ENCODE measurements around the gene NRG3.

The NRG3 gene

DNA sequence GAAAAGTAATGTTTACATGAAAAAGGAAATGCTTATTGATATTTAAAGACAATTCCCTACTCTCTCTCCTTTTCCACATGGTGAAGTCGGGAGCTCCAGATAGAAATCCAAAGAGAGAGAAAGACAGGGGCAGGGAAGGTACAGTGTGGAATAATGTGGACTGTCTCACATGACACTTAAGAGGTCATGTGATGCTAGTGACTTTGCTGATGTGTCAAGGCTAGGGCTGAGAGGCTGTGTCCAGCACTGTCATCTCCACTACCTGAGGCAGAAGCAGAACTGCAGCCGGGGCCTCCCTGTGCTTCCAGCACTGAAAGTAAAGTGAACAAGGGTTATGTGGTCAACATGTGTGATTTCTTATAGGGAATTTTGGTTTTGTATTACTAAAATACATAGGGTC, 26.0 kb downstream of the NRG3 start:
- no peaks in the 10 kb centered on the region for H3K4me1 ChIP-seq (ENCODE audit: control insufficient read depth, insufficient read depth, low read length)
- CTCF ChIA-PET: interaction anchor here (0.6 kb wide), 2 partner anchors 28 to 113 kb away, joined by 3 read pairs; no protein-coding TSS in a partner anchor

DNA sequence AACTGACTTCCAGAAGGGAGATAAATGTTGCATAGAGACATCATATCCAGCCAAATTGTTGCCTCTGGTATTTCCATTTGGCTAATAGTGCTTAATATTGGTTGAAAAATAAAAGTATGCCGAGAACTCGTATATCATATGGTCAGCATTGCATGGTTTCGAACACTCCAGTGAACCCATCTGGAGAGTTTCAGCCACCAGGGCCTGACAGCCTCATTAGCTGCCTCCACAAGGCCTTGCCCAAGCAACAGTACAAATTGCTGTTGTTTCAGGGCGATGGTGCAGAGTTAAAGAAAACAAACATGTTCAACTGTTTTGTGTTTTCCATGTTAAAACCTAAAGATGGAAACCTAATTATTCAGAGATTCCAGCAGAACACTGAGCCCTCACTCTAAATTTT, 28.5 kb downstream of the NRG3 start:
- CTCF ChIA-PET: interaction anchor here (0.6 kb wide), 1 partner anchor 17 kb away, joined by 3 read pairs; no protein-coding TSS in a partner anchor
- TF ChIP-seq TRIM28 (IDR thresholded peaks at IDR 0.05; ENCODE audit: borderline replicate concordance, low read length) (no peak), ZNF114 (tag by site-specific recombination; IDR thresholded peaks at IDR 0.05) (no peak), ZNF354C (tag by site-specific recombination; IDR thresholded peaks at IDR 0.05; ENCODE audit: borderline replicate concordance, low read depth) (no peak), ZNF777 (tag by site-specific recombination; IDR thresholded peaks at IDR 0.05; ENCODE audit: borderline replicate concordance) (no peak), ZNF707 (tag by site-specific recombination; IDR thresholded peaks at IDR 0.05) (no peak), TCF7L2 (IDR thresholded peaks at IDR 0.05; ENCODE audit: borderline replicate concordance, low read depth, low read length) (no peak), GLI4 (tag by site-specific recombination; IDR thresholded peaks at IDR 0.05) (no peak)
- TF ChIP-seq, protein P1, sequence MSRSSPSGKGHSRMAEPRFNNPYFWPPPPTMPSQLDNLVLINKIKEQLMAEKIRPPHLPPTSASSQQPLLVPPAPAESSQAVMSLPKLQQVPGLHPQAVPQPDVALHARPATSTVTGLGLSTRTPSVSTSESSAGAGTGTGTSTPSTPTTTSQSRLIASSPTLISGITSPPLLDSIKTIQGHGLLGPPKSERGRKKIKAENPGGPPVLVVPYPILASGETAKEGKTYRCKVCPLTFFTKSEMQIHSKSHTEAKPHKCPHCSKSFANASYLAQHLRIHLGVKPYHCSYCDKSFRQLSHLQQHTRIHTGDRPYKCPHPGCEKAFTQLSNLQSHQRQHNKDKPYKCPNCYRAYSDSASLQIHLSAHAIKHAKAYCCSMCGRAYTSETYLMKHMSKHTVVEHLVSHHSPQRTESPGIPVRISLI (tag by site-specific recombination; IDR thresholded peaks at IDR 0.05): no peak
- TF ChIP-seq, protein P2, sequence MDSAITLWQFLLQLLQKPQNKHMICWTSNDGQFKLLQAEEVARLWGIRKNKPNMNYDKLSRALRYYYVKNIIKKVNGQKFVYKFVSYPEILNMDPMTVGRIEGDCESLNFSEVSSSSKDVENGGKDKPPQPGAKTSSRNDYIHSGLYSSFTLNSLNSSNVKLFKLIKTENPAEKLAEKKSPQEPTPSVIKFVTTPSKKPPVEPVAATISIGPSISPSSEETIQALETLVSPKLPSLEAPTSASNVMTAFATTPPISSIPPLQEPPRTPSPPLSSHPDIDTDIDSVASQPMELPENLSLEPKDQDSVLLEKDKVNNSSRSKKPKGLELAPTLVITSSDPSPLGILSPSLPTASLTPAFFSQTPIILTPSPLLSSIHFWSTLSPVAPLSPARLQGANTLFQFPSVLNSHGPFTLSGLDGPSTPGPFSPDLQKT (IDR thresholded peaks at IDR 0.05; ENCODE audit: borderline replicate concordance, low read depth, low read length): no peak

More for the DNA sequence above, 26.0 kb downstream of the NRG3 start:
- no peaks in the 10 kb centered on the region for H3K9me3 ChIP-seq (ENCODE audit: control insufficient read depth, insufficient read depth, low read depth, low read length)
- H3K36me3 ChIP-seq (ENCODE audit: control insufficient read depth in 2 of 2, insufficient read depth in 1 of 2, low read length in 2 of 2): no peaks in the 10 kb centered on the region
- no peak overlapping the region for H3K4me3 ChIP-seq (ENCODE audit: low read depth, low read length)
- H3K27ac ChIP-seq (ENCODE audit: extremely low read depth, low read depth, low read length): no peak overlapping the region
- TF ChIP-seq, protein P3, sequence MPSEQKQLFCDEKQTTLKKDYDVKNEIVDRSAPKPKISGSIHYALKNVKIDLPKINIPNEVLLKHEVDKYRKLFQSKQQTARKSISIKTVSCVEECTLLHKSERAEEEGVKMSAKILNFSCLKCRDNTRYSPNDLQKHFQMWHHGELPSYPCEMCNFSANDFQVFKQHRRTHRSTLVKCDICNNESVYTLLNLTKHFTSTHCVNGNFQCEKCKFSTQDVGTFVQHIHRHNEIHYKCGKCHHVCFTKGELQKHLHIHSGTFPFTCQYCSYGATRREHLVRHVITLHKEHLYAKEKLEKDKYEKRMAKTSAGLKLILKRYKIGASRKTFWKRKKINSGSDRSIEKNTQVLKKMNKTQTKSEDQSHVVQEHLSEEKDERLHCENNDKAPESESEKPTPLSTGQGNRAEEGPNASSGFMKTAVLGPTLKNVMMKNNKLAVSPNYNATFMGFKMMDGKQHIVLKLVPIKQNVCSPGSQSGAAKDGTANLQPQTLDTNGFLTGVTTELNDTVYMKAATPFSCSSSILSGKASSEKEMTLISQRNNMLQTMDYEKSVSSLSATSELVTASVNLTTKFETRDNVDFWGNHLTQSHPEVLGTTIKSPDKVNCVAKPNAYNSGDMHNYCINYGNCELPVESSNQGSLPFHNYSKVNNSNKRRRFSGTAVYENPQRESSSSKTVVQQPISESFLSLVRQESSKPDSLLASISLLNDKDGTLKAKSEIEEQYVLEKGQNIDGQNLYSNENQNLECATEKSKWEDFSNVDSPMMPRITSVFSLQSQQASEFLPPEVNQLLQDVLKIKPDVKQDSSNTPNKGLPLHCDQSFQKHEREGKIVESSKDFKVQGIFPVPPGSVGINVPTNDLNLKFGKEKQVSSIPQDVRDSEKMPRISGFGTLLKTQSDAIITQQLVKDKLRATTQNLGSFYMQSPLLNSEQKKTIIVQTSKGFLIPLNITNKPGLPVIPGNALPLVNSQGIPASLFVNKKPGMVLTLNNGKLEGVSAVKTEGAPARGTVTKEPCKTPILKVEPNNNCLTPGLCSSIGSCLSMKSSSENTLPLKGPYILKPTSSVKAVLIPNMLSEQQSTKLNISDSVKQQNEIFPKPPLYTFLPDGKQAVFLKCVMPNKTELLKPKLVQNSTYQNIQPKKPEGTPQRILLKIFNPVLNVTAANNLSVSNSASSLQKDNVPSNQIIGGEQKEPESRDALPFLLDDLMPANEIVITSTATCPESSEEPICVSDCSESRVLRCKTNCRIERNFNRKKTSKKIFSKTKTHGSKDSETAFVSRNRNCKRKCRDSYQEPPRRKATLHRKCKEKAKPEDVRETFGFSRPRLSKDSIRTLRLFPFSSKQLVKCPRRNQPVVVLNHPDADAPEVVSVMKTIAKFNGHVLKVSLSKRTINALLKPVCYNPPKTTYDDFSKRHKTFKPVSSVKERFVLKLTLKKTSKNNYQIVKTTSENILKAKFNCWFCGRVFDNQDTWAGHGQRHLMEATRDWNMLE (tag by site-specific recombination; conservative IDR thresholded peaks at IDR 0.05; ENCODE audit: low read depth): no peak
- TF ChIP-seq ZNF658 (tag by site-specific recombination; IDR thresholded peaks at IDR 0.05) (no peak), ZFP41 (tag by site-specific recombination; IDR thresholded peaks at IDR 0.05; ENCODE audit: borderline replicate concordance) (no peak), KLF1 (tag by site-specific recombination; IDR thresholded peaks at IDR 0.05) (no peak), ZNF48 (tag by site-specific recombination; IDR thresholded peaks at IDR 0.05) (no peak), ZNF561 (tag by site-specific recombination; IDR thresholded peaks at IDR 0.05; ENCODE audit: borderline replicate concordance) (no peak), ZNF530 (tag by site-specific recombination; IDR thresholded peaks at IDR 0.05; ENCODE audit: low read depth) (no peak)
- TF ChIP-seq, protein P4, sequence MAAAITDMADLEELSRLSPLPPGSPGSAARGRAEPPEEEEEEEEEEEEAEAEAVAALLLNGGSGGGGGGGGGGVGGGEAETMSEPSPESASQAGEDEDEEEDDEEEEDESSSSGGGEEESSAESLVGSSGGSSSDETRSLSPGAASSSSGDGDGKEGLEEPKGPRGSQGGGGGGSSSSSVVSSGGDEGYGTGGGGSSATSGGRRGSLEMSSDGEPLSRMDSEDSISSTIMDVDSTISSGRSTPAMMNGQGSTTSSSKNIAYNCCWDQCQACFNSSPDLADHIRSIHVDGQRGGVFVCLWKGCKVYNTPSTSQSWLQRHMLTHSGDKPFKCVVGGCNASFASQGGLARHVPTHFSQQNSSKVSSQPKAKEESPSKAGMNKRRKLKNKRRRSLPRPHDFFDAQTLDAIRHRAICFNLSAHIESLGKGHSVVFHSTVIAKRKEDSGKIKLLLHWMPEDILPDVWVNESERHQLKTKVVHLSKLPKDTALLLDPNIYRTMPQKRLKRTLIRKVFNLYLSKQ (tag by site-specific recombination; IDR thresholded peaks at IDR 0.05; ENCODE audit: borderline replicate concordance): no peak
- TF ChIP-seq, protein P5, sequence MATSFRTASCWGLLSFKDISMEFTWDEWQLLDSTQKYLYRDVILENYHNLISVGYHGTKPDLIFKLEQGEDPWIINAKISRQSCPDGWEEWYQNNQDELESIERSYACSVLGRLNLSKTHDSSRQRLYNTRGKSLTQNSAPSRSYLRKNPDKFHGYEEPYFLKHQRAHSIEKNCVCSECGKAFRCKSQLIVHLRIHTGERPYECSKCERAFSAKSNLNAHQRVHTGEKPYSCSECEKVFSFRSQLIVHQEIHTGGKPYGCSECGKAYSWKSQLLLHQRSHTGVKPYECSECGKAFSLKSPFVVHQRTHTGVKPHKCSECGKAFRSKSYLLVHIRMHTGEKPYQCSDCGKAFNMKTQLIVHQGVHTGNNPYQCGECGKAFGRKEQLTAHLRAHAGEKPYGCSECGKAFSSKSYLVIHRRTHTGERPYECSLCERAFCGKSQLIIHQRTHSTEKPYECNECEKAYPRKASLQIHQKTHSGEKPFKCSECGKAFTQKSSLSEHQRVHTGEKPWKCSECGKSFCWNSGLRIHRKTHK (tag by site-specific recombination; IDR thresholded peaks at IDR 0.05): no peak
- TF ChIP-seq, protein P6, sequence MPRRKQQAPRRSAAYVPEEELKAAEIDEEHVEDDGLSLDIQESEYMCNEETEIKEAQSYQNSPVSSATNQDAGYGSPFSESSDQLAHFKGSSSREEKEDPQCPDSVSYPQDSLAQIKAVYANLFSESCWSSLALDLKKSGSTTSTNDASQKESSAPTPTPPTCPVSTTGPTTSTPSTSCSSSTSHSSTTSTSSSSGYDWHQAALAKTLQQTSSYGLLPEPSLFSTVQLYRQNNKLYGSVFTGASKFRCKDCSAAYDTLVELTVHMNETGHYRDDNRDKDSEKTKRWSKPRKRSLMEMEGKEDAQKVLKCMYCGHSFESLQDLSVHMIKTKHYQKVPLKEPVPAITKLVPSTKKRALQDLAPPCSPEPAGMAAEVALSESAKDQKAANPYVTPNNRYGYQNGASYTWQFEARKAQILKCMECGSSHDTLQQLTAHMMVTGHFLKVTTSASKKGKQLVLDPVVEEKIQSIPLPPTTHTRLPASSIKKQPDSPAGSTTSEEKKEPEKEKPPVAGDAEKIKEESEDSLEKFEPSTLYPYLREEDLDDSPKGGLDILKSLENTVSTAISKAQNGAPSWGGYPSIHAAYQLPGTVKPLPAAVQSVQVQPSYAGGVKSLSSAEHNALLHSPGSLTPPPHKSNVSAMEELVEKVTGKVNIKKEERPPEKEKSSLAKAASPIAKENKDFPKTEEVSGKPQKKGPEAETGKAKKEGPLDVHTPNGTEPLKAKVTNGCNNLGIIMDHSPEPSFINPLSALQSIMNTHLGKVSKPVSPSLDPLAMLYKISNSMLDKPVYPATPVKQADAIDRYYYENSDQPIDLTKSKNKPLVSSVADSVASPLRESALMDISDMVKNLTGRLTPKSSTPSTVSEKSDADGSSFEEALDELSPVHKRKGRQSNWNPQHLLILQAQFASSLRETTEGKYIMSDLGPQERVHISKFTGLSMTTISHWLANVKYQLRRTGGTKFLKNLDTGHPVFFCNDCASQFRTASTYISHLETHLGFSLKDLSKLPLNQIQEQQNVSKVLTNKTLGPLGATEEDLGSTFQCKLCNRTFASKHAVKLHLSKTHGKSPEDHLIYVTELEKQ (tag by site-specific recombination; IDR thresholded peaks at IDR 0.05; ENCODE audit: borderline replicate concordance): no peak
- POLR2A ChIA-PET: no interaction called here

More for the DNA sequence above, 28.5 kb downstream of the NRG3 start:
- Histone ChIP-seq H3K9me3 (ENCODE audit: control insufficient read depth, insufficient read depth, low read depth, low read length) (no peaks in the 10 kb centered on the region), H3K36me3 (ENCODE audit: control insufficient read depth in 2 of 2, insufficient read depth in 1 of 2, low read length in 2 of 2) (no peaks in the 10 kb centered on the region), H3K27ac (ENCODE audit: extremely low read depth, low read depth, low read length) (no peak overlapping the region), H3K4me3 (ENCODE audit: low read depth, low read length) (no peak overlapping the region), H3K4me1 (ENCODE audit: control insufficient read depth, insufficient read depth, low read length) (no peaks in the 10 kb centered on the region)
- POLR2A ChIA-PET: no interaction called here

Measured in HEK293 (cell line).